Inflammatory macrophage treated with lipopolysaccharide for 4 hours (primary cell): ENCODE measurements around the gene D2HGDH.
A peak's percentile ranks its signal among the peaks of the same experiment; 100 is the strongest.
"Not testable (repeated sequence)": the region's sequence is repeated elsewhere in the genome, so short reads cannot be mapped to it uniquely, and the experiment has no call there.

Source experiments
- DNase-seq: peaks from one replicate; pipeline ENCODE4 v3.0.0-alpha.2; 2020

The D2HGDH gene

GRCh38 chr2:241751152-241751551, 16.7 kb downstream of the D2HGDH start:
- no peak for DNase-seq

GRCh38 chr2:241751776-241752175, 17.3 kb downstream of the D2HGDH start:
- DNase-seq: no peak

- no peak for DNase-seq
Measured at GRCh38 chr2:241752253-241752652, 17.8 kb downstream of the D2HGDH start.

GRCh38 chr2:241752689-241753276, 18.4 kb downstream of the D2HGDH start:
- DNase-seq: no peak

- DNase-seq: no peak
Measured at GRCh38 chr2:241753493-241753892, 19.1 kb downstream of the D2HGDH start.

GRCh38 chr2:241754042-241754441, 19.6 kb downstream of the D2HGDH start:
- no peak for DNase-seq

GRCh38 chr2:241755166-241755565, 20.7 kb downstream of the D2HGDH start:
- no peak for DNase-seq

GRCh38 chr2:241755777-241756176, 21.3 kb downstream of the D2HGDH start:
- DNase-seq: no peak

- DNase-seq: no peak
Measured at GRCh38 chr2:241759067-241759807, 24.8 kb downstream of the D2HGDH start.

- DNase-seq: not testable (repeated sequence)
Measured at GRCh38 chr2:241759893-241760292, 25.5 kb downstream of the D2HGDH start.

- DNase-seq: peak; percentile 34
Measured at GRCh38 chr2:241760301-241760771, 25.9 kb downstream of the D2HGDH start.

- DNase-seq: no peak
Measured at GRCh38 chr2:241762321-241762932, 28.0 kb downstream of the D2HGDH start.

GRCh38 chr2:241762933-241763369, 28.5 kb downstream of the D2HGDH start:
- DNase-seq: peak; percentile 23

- peak; percentile 38 for DNase-seq
Measured at GRCh38 chr2:241763551-241764274, 29.3 kb downstream of the D2HGDH start.

- DNase-seq: peak; percentile 23
Measured at GRCh38 chr2:241764275-241765241, 30.1 kb downstream of the D2HGDH start.

- DNase-seq: no peak
Measured at GRCh38 chr2:241767464-241768250, 33.2 kb downstream of the D2HGDH start.

GRCh38 chr2:241768251-241768711, 33.9 kb downstream of the D2HGDH start:
- no peak for DNase-seq

- no peak for DNase-seq
Measured at GRCh38 chr2:241768850-241769249, 34.4 kb downstream of the D2HGDH start.

GRCh38 chr2:241769819-241770184, 35.4 kb downstream of the D2HGDH start:
- no peak for DNase-seq

- no peak for DNase-seq
Measured at GRCh38 chr2:241770185-241770935, 35.9 kb downstream of the D2HGDH start.

GRCh38 chr2:241770936-241771285, 36.5 kb downstream of the D2HGDH start:
- DNase-seq: no peak
